Suprapubic skin (tissue), 4 donors: ENCODE measurements around the gene GARIN5A.

Experiments
- CTCF ChIP-seq, 2 donors: fragments of 200-600 bp in 1 of 2; fragments of 450-650 bp in 1 of 2; sonication (generic) in 1 of 2; IDR thresholded peaks; one replicate each; pipeline ENCODE4 v1.5.1; 2016 to 2019; ENCODE audit warnings: antibody characterized with exemption in 2 of 2, mild to moderate bottlenecking in 1 of 2, moderate library complexity in 1 of 2
- EP300 ChIP-seq: sonication (generic); formaldehyde crosslinking; IDR thresholded peaks from one replicate; pipeline ENCODE4 v1.6.1; 2017; ENCODE audit warnings: antibody characterized with exemption
- POLR2A ChIP-seq, 2 donors: fragments of 450-650 bp; IDR thresholded peaks; one replicate each; pipeline ENCODE4 v1.6.1; 2017; ENCODE audit warnings: antibody characterized with exemption in 2 of 2, mild to moderate bottlenecking in 2 of 2, moderate library complexity in 2 of 2
- POLR2AphosphoS5 ChIP-seq, 3 donors: sonication (generic); formaldehyde crosslinking; IDR thresholded peaks; one replicate each; pipeline ENCODE4 v1.6.1; 2017; ENCODE audit warnings: antibody characterized with exemption in 3 of 3

GRCh38 chr19:50482271-50482855, 5.7 kb upstream of the GARIN5A start:
- TF ChIP-seq EP300 (no peak), POLR2A (IDR thresholded peaks at IDR 0.05) (no peak), CTCF (IDR thresholded peaks at IDR 0.05) (no peak), POLR2AphosphoS5 (IDR thresholded peaks at IDR 0.05) (no peak)
